Globus pallidus (tissue), 1 donor: ENCODE results near the gene LRRC1.
"Not testable (repeated sequence)": the region's sequence is repeated elsewhere in the genome, so short reads cannot be mapped to it uniquely, and the experiment has no call there.

ENCODE experiments used
- DNase-seq: peaks from one replicate; pipeline ENCODE4 v3.0.0-alpha.2; 2015; ENCODE audit warnings: low spot score

LRRC1 gene

DNA sequence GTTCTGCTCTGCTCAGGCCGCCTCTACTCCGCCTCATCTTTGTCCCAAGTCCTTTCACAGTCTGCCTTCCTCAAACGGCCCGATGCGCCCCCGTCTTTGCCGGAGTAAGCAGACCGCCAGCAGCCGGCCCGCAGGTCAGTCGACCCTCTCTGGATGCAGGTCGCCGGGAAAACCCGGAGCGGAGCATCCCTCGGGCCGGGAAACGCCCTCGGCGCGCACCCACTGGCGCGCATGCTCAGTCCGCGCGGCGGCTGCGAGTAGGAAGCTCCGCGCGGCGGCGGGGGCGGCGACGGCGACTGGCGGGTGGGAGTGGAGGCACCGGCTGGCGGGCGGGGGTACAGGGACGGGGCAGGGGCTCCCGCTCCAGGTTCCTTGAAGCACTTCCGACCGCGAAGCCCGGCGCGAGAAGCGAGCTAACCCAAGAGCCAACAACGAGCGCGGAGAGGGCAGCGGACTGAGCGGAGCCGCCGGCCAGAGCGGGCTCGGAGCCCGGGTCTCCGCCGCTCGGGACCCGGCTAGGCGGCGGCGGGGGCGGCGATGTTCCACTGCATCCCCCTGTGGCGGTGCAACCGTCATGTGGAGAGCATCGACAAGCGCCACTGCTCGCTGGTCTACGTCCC is at the start of gene LRRC1:
Gene LRRC1 (plus strand): TSS at position 286 of the 620 bp plus-strand sequence. CDS start 252 bp downstream, at position 538.
- peak; percentile 86 for DNase-seq

DNA sequence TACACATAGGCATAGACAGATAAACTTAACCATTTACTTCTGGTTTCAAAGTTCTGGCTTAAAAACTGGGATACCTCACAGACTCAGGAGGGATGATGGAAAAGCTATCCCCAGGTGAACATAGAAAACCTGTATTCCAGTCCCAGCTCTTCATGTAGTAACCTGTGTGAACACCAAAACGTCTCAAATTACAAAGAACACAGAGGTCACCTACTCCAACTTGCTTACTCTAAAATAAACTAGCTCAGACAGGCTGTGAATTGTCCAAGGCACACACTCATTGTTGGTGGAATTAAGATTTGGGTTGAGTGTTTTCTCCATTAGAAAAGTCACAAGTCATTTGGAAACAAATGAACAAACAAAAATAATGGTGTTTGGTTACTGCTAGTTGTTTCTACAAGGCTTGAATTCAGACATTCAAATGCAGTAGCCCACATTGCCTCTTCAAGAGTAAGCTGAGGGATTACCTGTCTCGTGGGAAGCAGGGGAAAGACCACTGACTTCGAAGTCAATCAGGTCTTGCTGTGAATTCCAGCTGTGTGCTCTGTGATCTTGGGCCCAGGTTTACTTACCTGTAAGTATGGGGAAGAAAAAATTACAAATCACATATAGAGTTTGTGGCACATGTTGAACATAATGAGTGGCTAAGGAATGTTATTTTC is 48.2 kb upstream of the LRRC1 start:
- no peak for DNase-seq

DNA sequence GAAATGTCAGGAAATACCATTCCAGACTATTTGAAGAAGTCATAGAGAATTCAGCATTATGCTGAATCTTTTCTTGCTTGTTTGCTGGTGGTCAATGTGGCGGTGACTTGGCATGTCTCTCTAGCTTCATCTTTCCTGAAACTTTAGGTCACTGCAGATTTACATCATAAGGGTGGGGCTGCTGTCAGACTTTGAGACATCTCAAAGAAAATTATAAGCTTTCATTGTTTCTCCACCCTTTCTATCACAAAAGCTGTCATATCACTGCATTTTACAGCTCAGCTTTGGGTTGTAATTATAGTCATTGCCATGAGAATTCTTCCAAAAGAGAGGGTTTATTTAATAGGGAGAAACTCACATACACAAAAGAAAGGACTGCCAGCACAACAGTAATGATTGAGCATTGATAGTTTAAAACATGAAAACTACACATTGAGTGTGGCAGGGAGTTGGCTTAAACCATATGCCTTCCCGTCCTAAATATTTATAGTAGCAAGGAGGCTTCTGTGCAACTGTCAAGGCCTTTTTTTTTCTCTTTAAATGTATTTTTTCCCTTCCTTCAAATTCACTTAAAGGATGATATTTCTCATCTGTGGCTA is 44.7 kb upstream of the LRRC1 start:
- no peak for DNase-seq

DNA sequence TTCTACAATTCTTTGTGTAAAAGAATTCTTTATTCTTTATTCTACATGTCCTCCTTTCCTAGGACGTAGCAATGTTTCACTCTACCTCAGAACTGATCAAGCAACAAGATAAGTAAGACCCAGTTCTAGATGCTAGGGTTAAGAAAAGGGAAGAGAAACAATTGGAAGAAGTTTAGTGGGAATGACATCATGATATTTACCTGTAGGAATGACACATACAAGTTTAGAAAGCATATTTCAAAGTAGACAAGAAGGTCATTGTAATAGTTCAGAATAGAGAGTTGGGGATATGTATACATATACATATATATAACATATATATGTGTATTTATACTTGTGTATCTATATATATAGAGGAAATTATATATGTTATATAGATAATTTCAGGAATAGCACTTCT is 43.4 kb upstream of the LRRC1 start:
- DNase-seq = no peak

DNA sequence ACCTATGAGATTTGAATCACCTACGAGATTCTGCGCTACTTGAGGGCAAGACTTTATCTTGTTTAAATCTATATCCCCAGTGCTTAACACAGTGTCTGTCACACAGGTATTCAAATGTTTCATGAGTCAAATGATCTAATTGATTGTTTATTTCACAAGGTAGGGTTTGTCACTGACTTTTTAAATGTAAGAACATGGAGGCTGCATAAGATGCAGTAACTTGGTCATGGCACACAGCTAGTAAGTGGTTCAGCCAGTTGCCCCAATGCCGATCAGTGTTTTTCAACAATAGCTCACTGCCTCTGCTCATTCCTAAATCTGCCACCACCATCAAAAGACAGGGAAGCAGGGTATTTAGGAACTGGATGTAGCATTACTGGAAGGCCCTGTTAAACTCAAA is 42.4 kb upstream of the LRRC1 start:
- DNase-seq = no peak

DNA sequence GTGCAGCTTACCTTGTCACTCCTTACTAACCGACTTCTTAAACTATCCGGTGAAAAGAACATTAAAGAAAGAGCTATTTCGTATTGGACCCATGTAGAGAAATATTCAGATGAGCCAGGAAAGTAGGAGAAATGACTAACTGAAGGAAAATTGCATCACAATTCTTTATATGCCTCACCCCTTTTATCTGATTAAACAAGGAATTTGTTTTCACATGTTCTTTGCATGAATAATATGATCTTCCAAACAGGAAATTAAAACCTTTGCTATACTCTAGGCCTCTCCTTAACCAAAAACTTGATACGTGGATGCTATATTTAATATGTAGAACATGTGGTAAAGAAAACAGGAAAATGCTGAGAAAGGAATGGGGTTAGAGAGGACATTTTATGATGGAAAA is 41.9 kb upstream of the LRRC1 start:
- no peak for DNase-seq

DNA sequence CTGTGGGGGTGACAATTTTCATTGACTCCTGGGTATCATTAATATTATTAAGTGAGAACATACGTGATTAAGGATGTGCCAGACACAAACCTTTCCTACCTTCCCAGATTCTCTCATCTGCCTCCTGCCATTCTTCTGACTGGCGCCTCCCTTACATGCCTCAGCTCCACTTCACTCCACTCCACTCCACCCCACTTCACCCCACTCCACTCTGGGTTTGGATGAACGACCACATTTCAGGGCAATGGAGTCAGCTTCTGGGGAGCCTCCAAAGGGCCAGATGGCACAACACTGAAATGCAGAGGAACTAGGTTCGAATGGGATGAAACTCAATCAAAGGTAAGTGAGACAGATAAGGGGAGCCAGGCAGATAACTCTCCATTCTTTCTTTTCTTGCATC is 40.5 kb upstream of the LRRC1 start:
- DNase-seq = no peak

DNA sequence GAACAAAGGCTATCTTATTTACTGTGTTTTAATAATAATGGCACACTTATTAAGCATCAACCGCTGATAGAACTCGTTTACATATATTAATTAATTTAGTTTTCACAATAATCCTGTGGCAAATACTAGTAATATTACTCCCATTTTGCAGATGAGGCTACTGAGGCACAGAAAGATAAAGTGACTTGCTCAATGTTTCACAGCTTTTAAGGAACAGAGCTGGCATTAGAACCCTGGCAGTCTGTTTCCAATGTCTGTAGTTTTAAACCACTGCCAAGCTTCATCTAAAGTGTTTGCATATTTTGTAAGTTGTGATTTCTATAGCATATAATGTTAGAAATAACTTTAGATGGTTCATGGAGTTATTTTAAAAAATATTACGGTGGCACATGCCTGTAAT is 38.4 kb upstream of the LRRC1 start:
- no peak for DNase-seq

DNA sequence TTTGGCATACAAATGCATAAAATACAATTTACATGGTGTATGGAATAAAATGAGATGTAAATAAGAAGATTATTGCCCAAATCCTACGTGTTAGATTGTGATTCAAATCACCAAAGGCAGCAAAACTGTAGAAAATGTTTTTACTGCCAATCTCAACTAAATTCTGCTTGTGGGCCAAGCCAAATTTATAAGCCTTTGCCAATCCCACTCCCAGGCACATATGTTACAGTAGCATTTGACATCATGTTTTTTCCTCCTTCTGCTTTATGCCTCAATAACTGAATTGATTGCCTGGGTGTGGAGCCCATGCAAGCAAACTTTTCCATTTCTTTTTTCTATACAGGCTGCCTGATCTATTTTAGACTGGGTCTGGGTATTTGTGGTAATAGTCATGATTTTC is 36.3 kb upstream of the LRRC1 start:
- no peak for DNase-seq

DNA sequence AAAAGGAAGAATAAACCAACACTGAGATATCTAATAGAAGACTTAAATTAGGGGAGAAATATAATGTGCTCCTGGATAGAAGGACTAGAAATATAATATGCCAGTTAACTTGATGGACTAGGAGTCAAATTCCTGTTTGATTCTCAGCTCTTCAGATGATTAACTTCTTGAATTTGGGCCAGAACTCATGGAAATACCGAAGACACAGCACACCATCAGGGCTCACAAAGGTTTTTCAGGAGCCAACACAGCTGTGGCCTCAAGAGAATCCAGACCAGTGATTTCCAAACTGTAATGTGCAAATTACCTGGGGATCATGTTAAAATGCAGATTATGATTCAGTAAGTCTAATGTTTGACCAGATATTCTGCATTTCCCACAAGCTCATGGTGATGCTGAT is 33.8 kb upstream of the LRRC1 start:
- DNase-seq = no peak

DNA sequence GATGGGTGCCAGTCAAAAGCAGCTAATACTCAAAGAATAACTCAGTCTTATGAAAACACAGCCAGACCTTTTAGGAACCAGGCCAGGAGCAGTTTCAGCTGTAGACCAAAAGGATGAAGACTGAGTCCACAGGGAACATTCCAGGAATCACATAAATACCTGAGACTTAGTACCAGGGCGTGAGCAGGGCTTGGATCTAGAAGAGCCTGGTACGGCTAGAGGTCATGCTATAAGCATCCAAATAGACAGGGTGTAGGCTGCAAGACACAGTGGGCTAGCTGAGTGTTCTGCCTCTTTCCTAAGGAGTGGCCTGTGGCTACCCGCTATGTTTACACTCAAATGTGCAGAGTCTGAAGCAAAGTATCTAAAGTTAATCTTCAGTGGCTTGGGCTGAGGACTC is 29.5 kb upstream of the LRRC1 start:
- no peak for DNase-seq

DNA sequence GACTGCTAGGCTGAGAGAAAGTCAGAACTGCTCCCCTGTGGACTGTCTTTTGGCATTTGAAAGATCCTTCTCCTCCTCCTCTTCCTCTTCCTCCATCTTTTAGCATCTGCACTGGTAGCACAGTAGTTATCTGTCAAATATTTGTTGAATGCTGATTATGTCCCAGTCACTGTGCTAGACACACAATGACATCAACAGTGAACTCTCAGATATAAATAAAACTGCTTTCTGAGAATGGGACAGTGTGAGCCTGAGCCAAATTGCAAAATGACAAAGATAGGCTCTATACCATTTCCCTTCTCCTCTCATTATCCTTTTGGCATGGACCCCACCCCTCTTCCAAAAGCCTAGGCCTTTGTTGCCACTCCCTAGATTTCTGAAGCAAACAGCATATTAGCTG is 27.9 kb upstream of the LRRC1 start:
- peak; percentile 7 for DNase-seq

DNA sequence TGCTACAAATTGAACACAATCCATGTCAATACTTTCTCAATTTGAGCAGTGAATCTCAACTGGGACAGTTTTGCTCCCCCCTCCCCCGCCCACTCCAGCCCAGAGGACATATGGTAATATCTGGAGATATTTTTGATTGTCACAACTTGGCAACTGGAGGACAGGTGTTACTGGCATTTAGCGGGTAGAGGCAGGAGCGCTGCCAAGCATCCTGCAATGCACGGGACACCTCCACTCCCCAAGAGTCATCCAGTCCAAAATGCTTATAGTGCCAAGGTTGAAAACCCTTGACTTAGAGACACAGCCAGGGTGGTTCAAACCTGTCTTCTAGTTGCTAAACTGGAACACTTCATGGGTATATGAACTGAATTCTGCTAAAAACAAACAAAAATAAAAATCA is 26.9 kb upstream of the LRRC1 start:
- DNase-seq = no peak

DNA sequence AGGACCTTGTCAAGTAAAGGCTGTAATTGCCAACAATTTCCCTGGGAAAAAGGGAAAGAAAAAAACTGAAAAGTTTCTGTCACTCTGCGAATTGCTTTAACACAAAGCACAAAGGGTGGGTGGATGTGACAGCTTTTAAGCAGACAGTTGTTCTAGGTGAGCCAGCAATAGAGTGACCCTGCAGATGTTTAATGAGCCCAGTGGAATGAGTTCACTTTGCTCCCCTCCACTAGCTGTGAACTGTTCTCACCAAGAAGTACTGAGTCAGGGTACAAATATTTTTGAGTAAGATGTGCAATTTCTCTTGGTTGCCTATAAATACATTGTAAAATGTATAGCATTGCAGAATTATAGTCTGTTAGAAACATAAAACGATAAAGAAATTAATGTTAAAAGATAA is 26.2 kb upstream of the LRRC1 start:
- no peak for DNase-seq

DNA sequence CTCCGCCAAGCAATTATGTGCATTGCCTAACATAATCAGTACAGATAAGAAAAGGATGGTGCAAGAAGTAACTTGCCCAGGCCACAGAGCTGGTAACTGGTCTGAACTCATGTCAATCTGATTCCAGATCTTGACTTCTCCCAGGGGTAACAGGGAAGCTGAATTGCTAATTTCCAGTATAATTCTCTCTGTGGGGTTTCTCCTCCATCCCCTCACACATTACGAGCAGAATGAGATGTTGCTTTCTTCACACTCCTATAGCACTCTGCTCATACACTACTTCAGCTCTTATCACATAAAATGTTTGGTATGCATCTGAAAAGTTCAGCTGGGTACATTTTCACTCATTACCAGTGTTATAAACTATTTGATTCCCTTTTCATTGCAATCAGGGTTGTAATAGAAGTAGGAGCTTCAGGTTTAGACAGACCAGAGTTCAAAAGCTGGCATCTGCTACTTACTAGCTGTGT is 24.0 kb upstream of the LRRC1 start:
- DNase-seq = no peak

DNA sequence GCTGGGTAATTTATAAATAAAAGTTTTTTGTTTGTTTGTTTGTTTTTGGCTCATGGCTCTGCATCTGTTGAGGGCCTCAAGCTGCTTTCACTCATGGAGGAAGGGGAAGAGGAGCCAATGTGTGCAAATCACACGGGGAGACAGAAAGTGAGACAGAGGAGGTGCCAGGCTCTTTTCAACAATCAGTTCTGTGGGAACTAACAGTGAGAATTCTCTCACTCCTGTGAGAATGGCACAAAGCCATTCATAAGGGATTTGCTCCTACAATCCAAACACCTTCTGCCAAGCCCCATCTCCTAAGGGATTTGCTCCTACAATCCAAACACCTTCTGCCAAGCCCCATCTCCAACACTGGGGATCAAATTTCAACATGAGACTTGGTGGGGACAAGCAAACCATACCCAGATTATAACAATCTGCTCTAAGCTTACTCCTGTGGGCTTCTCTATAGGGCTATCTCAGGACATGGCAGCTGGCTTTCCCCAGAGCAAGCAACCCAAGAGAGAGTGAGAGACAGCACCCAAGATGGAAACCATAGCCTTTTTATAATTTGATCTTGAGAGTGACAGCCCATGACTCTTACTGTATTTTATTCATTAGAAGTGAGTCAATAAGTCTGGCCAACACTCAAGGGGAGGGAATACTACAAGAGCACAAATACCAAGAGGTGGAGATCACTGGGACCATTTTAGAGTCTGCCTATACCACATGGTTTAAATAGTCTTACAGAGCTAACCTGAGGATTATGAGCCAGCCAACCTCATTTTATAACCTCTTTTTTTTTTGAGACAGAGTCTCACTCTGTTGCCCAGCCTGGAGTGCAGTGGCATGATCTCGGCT is 22.8 kb upstream of the LRRC1 start:
- DNase-seq = no peak

DNA sequence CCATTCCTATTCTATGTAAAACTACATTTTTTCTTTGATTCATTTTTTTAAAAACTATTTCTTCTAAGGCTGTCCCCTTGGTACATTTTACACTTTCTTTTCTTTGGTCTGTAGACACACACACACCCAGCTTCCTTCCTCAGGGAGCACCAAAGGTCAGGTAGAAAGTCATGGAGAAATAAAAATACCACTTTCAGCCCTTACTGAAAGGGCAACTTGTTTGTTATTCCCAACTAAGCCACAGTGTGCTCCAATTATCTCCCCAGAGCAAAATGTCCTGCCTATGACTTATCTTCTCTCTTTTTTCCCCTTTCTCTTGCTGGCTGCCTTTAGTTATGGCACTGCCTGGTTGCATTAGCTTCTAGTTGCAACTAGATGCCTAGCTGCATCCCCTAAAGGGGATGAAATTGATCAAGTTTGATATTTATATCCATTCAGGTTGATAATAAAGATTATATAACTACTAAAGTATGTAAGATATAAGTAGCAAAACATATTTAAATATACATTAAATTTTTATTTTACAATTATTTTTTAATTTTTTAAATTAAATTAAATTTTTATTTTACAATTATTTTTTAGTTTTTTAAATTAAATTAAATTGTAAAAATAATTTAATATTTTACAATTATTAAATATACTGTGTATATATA is 21.6 kb upstream of the LRRC1 start:
- no peak for DNase-seq

DNA sequence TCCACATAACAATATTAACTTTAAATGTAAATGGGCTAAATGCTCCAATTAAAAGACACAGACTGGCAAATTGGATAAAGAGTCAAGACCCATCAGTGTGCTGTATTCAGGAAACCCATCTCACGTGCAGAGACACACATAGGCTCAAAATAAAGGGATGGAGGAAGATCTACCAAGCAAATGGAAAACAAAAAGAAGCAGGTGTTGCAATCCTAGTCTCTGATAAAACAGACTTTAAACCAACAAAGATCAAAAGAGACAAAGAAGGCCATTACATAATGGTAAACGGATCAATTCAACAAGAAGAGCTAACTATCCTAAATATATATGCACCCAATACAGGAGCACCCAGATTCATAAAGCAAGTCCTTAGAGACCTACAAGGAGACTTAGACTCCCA is 18.7 kb upstream of the LRRC1 start:
- DNase-seq = not testable (repeated sequence)

DNA sequence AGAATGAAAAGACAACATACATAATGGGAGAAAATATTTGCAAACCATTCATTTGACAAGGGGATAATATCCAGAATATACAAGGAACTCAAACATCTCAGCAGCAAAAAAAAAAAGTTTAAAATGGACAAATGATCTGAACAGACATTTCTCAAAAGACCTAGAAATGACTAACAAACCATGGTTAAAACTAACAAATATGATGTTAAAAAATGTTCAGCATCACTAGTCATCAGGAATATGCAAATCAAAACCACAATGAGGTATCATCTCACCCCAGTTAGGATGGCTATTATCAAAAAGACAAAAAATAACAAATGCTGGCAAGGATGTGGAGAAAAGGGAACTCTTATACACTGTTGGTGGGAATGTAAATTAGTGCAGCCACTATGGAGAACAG is 9.8 kb upstream of the LRRC1 start:
- not testable (repeated sequence) for DNase-seq

DNA sequence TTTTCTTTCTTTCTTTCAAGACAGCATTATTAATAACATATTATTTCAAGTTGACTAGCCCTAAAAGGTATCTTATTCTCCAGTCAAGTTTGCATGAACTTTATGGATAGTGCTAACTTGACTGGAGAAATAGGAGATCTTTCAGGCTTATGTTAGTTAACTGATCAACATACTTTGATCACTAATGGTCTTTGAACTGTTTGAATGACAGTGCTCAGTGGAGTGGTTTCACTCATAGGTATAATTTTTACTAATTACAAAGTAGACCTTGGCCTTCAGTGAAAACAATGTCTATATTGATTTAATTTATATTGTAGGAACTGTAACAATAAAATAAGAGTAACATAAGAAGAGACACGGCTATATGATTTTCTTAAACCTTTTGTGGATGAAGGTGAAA is 8.0 kb upstream of the LRRC1 start:
- no peak for DNase-seq

DNA sequence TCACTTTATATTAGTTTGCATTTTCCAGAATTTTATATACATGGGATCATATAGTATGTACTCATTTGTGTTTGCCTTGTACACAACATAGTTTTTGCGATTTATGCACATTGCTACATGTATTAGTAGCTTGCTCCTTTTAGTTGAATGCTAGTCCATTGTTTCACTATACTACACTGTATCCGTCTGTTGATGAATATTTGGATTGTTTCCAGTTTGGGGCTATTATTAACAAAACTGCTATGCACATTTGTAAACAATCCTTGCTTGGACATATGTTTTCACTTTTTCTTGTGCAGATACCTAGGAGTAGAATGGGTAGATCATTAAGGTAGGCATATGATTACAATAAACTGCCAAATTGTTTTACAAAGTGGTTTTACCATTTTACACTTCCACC is 3.9 kb upstream of the LRRC1 start:
- DNase-seq = no peak

DNA sequence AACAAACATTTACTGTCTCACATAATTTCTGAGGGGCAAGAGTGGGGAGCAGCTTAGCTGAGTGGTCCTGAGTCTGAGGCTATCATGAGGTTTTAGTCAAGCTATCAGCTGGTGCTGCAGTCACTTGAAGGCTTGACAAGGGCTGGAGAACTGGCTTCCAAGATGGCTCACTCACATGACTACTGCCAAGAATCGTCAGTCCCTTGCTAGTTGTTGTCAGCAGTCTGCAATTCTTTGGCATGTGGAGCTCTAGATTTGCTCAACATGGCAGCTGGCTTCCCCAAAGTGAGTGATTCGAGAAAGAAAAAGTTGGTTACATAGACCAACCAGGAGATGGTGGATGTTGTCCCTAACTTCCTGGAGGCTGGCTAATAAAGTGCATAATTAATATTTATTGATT is 2.8 kb upstream of the LRRC1 start:
- no peak for DNase-seq
